ENCODE results near the gene TMEM176A. TPM values are rescaled to one million over a fixed set of nuclear protein-coding genes. Genes with fewer than 3 reads are reported as not detected.

Gene TMEM176A
- total and polyA plus RNA-seq, 3 donors from 2014 or later: 1.6 to 34.7 (median 4.2) TPM

GRCh38 chr7:150849204-150849775 is 48.7 kb downstream of the TMEM176A start:
- intact Hi-C loops (cut with DNase I; ENCODE audit: low total_unique reads): no loop called here
- Histone ChIP-seq H3K27ac (no peak overlapping the region), H3K4me3 (no peak overlapping the region), H3K9me3 (no peaks in the 10 kb centered on the region), H3K36me3 (ENCODE audit: low read depth, missing control alignments) (no peaks in the 10 kb centered on the region), H3K27me3 (no peaks in the 10 kb centered on the region), H3K4me1 (no peaks in the 10 kb centered on the region)
- DNase-seq: no peak
- TF ChIP-seq POLR2A (IDR thresholded peaks at IDR 0.05) (no peak), CTCF (IDR thresholded peaks at IDR 0.05) (no peak)
- WGBS, 2 donors: 95 to 96% methylated on average over 10 of the region's 10 CpGs

GRCh38 chr7:150850273-150850672 is 49.7 kb downstream of the TMEM176A start:
- no peak overlapping the region for H3K27ac ChIP-seq
- no peak for TF ChIP-seq POLR2A (IDR thresholded peaks at IDR 0.05)
- no peak for TF ChIP-seq CTCF (IDR thresholded peaks at IDR 0.05)
- H3K4me3 ChIP-seq: no peak overlapping the region
- H3K27me3 ChIP-seq: no peaks in the 10 kb centered on the region
- 90 to 92% methylated on average over 5 of the region's 5 CpGs for WGBS, 2 donors
- H3K36me3 ChIP-seq (ENCODE audit: low read depth, missing control alignments): no peaks in the 10 kb centered on the region
- H3K9me3 ChIP-seq: no peaks in the 10 kb centered on the region
- DNase-seq: no peak
- H3K4me1 ChIP-seq: no peaks in the 10 kb centered on the region
- intact Hi-C loops (cut with DNase I; ENCODE audit: low total_unique reads): no loop called here

- no peak for DNase-seq
- Histone ChIP-seq H3K4me1 (no peaks in the 10 kb centered on the region), H3K27me3 (no peaks in the 10 kb centered on the region), H3K27ac (no peak overlapping the region), H3K9me3 (no peaks in the 10 kb centered on the region), H3K4me3 (no peak overlapping the region), H3K36me3 (ENCODE audit: low read depth, missing control alignments) (no peaks in the 10 kb centered on the region)
- intact Hi-C loops (cut with DNase I; ENCODE audit: low total_unique reads): no loop called here
- 84 to 86% methylated on average over 19 of the region's 19 CpGs for WGBS, 2 donors
- TF ChIP-seq POLR2A (IDR thresholded peaks at IDR 0.05) (no peak), CTCF (IDR thresholded peaks at IDR 0.05) (no peak)
These were observed 51.2 kb downstream of the TMEM176A start for GRCh38 chr7:150851492-150852370.

- Histone ChIP-seq H3K4me3 (no peak within 1 kb of the TSS), H3K27ac (no peak within 1 kb of the TSS), H3K36me3 (ENCODE audit: low read depth, missing control alignments) (no peaks in the 10 kb centered on the region), H3K27me3 (no peaks in the 10 kb centered on the region), H3K9me3 (no peaks in the 10 kb centered on the region), H3K4me1 (no peaks in the 10 kb centered on the region)
- no peak for DNase-seq
- 71 to 76% methylated on average over 8 of the region's 8 CpGs for WGBS, 2 donors
- TF ChIP-seq CTCF (IDR thresholded peaks at IDR 0.05) (no peak), POLR2A (IDR thresholded peaks at IDR 0.05) (no peak)
- intact Hi-C loops (cut with DNase I; ENCODE audit: low total_unique reads): no loop called here
These were observed 51.9 kb downstream of the TMEM176A start, which contains the start of gene AOC1 for GRCh38 chr7:150852371-150852905. Gene AOC1, plus strand, starts transcription at chr7:150852517. Its CDS starts 3,954 bp downstream, at chr7:150856471.
